Activated CD8-positive, alpha-beta T cell treated with anti-CD3 and anti-CD28 coated beads for 36 hours (primary cell): ENCODE results near the gene SQOR. TPM values are rescaled to one million over a fixed set of nuclear protein-coding genes. Genes with fewer than 3 reads are reported as not detected.

Source experiments
- ATAC-seq: fragments of 200-7000 bp; cut with Tn5 transposase; one replicate; pipeline ENCODE4 v1.10.0; 2021; ENCODE audit warnings: mild to moderate bottlenecking, moderate library complexity
- CTCF ChIA-PET: fragments of 350-600 bp; sonication (Branson Sonifier 250); formaldehyde crosslinking; loops from one replicate; lab custom pipeline; 2021; ENCODE audit warnings: antibody characterized with exemption; lab: Charles Lee
- POLR2A ChIA-PET: fragments of 350-600 bp; sonication (Branson Sonifier 250); formaldehyde crosslinking; loops from one replicate; lab custom pipeline; 2021; ENCODE audit warnings: antibody characterized with exemption; lab: Charles Lee
- DNase-seq: peaks from one replicate; pipeline ENCODE4 v3.0.0-alpha.2; 2020
- H3K27ac Mint-ChIP-seq: one replicate; pipeline ENCODE4 v1.8.0; 2021; ENCODE audit warnings: mild to moderate bottlenecking, mixed read lengths
- H3K27me3 Mint-ChIP-seq: one replicate; pipeline ENCODE4 v1.8.0; 2021; ENCODE audit warnings: mixed read lengths
- H3K36me3 Mint-ChIP-seq: one replicate; pipeline ENCODE4 v1.8.0; 2021; ENCODE audit warnings: low read depth, mixed read lengths
- H3K4me1 Mint-ChIP-seq: one replicate; pipeline ENCODE4 v1.8.0; 2021; ENCODE audit warnings: low read depth, mixed read lengths
- H3K4me3 Mint-ChIP-seq: one replicate; pipeline ENCODE4 v1.8.0; 2021; ENCODE audit warnings: mild to moderate bottlenecking, moderate library complexity, mixed read lengths
- H3K9me3 Mint-ChIP-seq: one replicate; pipeline ENCODE4 v1.8.0; 2021; ENCODE audit warnings: mixed read lengths
- CTCF ChIP-seq: fragments of 200-600 bp; IDR thresholded peaks from one replicate; pipeline ENCODE4 v1.8.0; 2022; ENCODE audit warnings: antibody characterized with exemption, mild to moderate bottlenecking
- intact Hi-C: fragments of 100-400 bp; cut with micrococcal nuclease; formaldehyde crosslinking; loops from one replicate; pipeline ENCODE4 v1.10.0; 2022
- total RNA-seq, 2 experiments: library from RNA; stranded (reverse); gene quantifications; one replicate each; pipeline ENCODE4 v1.2.3, GENCODE V29; 2021

SQOR gene
- total RNA-seq, 2 experiments from 2014 or later = 84.3 to 87.3 TPM

GRCh38 chr15:45668386-45668785 lies 33.6 kb downstream of the SQOR start:
- no peak overlapping the region for H3K27ac Mint-ChIP-seq
- no peak for DNase-seq
- H3K36me3 Mint-ChIP-seq = peaks cover 16% of the 10 kb centered on the region
- CTCF ChIA-PET = no interaction called here
- H3K27me3 Mint-ChIP-seq = no peaks in the 10 kb centered on the region
- ATAC-seq = no peak
- no peaks in the 10 kb centered on the region for H3K9me3 Mint-ChIP-seq
- TF ChIP-seq CTCF = no peak
- peaks cover 16% of the 10 kb centered on the region for H3K4me1 Mint-ChIP-seq
- POLR2A ChIA-PET = no interaction called here
- intact Hi-C loops = no loop called here
- no peak overlapping the region for H3K4me3 Mint-ChIP-seq

- ChIA-PET CTCF (interaction anchor here (1.5 kb wide), 1 partner anchor 9 kb away, joined by 5 read pairs; no protein-coding TSS in a partner anchor), POLR2A (no interaction called here)
- H3K9me3 Mint-ChIP-seq = no peaks in the 10 kb centered on the region
- ATAC-seq (no peak), DNase-seq (no peak)
- H3K4me1 Mint-ChIP-seq = peaks cover 9% of the 10 kb centered on the region
- H3K36me3 Mint-ChIP-seq = peaks cover 11% of the 10 kb centered on the region
- no peak for TF ChIP-seq CTCF
- no peaks in the 10 kb centered on the region for H3K27me3 Mint-ChIP-seq
- H3K4me3 Mint-ChIP-seq = no peak overlapping the region
- intact Hi-C loops = no loop called here
- H3K27ac Mint-ChIP-seq = no peak overlapping the region
These were observed 34.6 kb downstream of the SQOR start for GRCh38 chr15:45669422-45669821.

- no peak for DNase-seq
- H3K36me3 Mint-ChIP-seq = peaks cover 16% of the 10 kb centered on the region
- TF ChIP-seq CTCF = no peak
- no peak for ATAC-seq
- no peaks in the 10 kb centered on the region for H3K27me3 Mint-ChIP-seq
- intact Hi-C loops = no loop called here
- no peaks in the 10 kb centered on the region for H3K9me3 Mint-ChIP-seq
- ChIA-PET CTCF (interaction anchor here (1.4 to 1.5 kb wide), 2 partner anchors 9 to 36 kb away, joined by 3 to 5 read pairs; partner anchors contain the start of gene SQOR), POLR2A (no interaction called here)
- no peak overlapping the region for H3K27ac Mint-ChIP-seq
- no peak overlapping the region for H3K4me3 Mint-ChIP-seq
- H3K4me1 Mint-ChIP-seq = peaks cover 3% of the 10 kb centered on the region
These were observed 35.3 kb downstream of the SQOR start for GRCh38 chr15:45670091-45670490.

- H3K36me3 Mint-ChIP-seq = peaks cover 14% of the 10 kb centered on the region
- no peak for DNase-seq
- intact Hi-C loops = no loop called here
- H3K9me3 Mint-ChIP-seq = no peaks in the 10 kb centered on the region
- H3K27me3 Mint-ChIP-seq = no peaks in the 10 kb centered on the region
- CTCF ChIA-PET = interaction anchor here (1.1 to 1.5 kb wide), 3 partner anchors 8 to 36 kb away, joined by 3 to 5 read pairs (median 4); partner anchors contain the start of gene SQOR
- no peak overlapping the region for H3K27ac Mint-ChIP-seq
- POLR2A ChIA-PET = no interaction called here
- TF ChIP-seq CTCF = no peak
- peaks cover 3% of the 10 kb centered on the region for H3K4me1 Mint-ChIP-seq
- ATAC-seq = no peak
- H3K4me3 Mint-ChIP-seq = no peak overlapping the region
These were observed 35.7 kb downstream of the SQOR start for GRCh38 chr15:45670511-45670910.

GRCh38 chr15:45674677-45675076 lies 39.8 kb downstream of the SQOR start:
- no peaks in the 10 kb centered on the region for H3K4me1 Mint-ChIP-seq
- no peak for DNase-seq
- no peaks in the 10 kb centered on the region for H3K27me3 Mint-ChIP-seq
- intact Hi-C loops = no loop called here
- POLR2A ChIA-PET = no interaction called here
- peak overlapping the region; percentile 50 for H3K27ac Mint-ChIP-seq
- CTCF ChIA-PET = interaction anchor here (2.3 kb wide), 1 partner anchor 31 kb away, joined by 10 read pairs; no protein-coding TSS in a partner anchor
- H3K36me3 Mint-ChIP-seq = peaks cover 27% of the 10 kb centered on the region
- no peak for TF ChIP-seq CTCF
- H3K4me3 Mint-ChIP-seq = no peak overlapping the region
- no peak for ATAC-seq
- H3K9me3 Mint-ChIP-seq = no peaks in the 10 kb centered on the region
